ENCODE measurements around the gene PWP1.

The PWP1 gene

GRCh38 chr12:107649661-107650061 is 35.9 kb upstream of the PWP1 start:
- Mint-ChIP-seq H3K4me3 (no peak overlapping the region), H3K4me1 (peaks cover 21% of the 10 kb centered on the region), H3K27me3 (ENCODE audit: low read depth, poor library complexity) (no peaks in the 10 kb centered on the region), H3K9me3 (no peaks in the 10 kb centered on the region), H3K27ac (no peak overlapping the region), H3K36me3 (ENCODE audit: low read depth) (no peaks in the 10 kb centered on the region)
- TF ChIP-seq CTCF (IDR thresholded peaks at IDR 0.05): no peak
- no peak for DNase-seq

GRCh38 chr12:107650977-107651376 is 34.6 kb upstream of the PWP1 start:
- DNase-seq: no peak
- Mint-ChIP-seq H3K4me3 (no peak overlapping the region), H3K4me1 (peaks cover 13% of the 10 kb centered on the region), H3K27me3 (ENCODE audit: low read depth, poor library complexity) (no peaks in the 10 kb centered on the region), H3K9me3 (no peaks in the 10 kb centered on the region), H3K36me3 (ENCODE audit: low read depth) (no peaks in the 10 kb centered on the region), H3K27ac (no peak overlapping the region)
- TF ChIP-seq CTCF (IDR thresholded peaks at IDR 0.05): no peak

- no peaks in the 10 kb centered on the region for H3K36me3 Mint-ChIP-seq (ENCODE audit: low read depth)
- no peaks in the 10 kb centered on the region for H3K9me3 Mint-ChIP-seq
- H3K27ac Mint-ChIP-seq: no peak overlapping the region
Observed at GRCh38 chr12:107651571-107652449, 33.8 kb upstream of the PWP1 start.

GRCh38 chr12:107653519-107653918 is 32.1 kb upstream of the PWP1 start:
- Mint-ChIP-seq H3K9me3 (no peaks in the 10 kb centered on the region), H3K27ac (no peak overlapping the region), H3K27me3 (ENCODE audit: low read depth, poor library complexity) (no peaks in the 10 kb centered on the region), H3K36me3 (ENCODE audit: low read depth) (no peaks in the 10 kb centered on the region), H3K4me1 (peaks cover 4% of the 10 kb centered on the region), H3K4me3 (no peak overlapping the region)
- DNase-seq: no peak
- no peak for TF ChIP-seq CTCF (IDR thresholded peaks at IDR 0.05)

More at GRCh38 chr12:107651571-107652449, 33.8 kb upstream of the PWP1 start:
- no peaks in the 10 kb centered on the region for H3K27me3 Mint-ChIP-seq (ENCODE audit: low read depth, poor library complexity)
- no peak overlapping the region for H3K4me3 Mint-ChIP-seq
- peaks cover 5% of the 10 kb centered on the region for H3K4me1 Mint-ChIP-seq
- TF ChIP-seq CTCF (IDR thresholded peaks at IDR 0.05): no peak
- no peak for DNase-seq

- TF ChIP-seq CTCF (IDR thresholded peaks at IDR 0.05): no peak
- no peak for DNase-seq
- no peak overlapping the region for H3K27ac Mint-ChIP-seq
Observed at GRCh38 chr12:107654873-107655272, 30.7 kb upstream of the PWP1 start.

More at GRCh38 chr12:107654873-107655272, 30.7 kb upstream of the PWP1 start:
- no peaks in the 10 kb centered on the region for H3K9me3 Mint-ChIP-seq
- peaks cover 4% of the 10 kb centered on the region for H3K4me1 Mint-ChIP-seq
- H3K4me3 Mint-ChIP-seq: no peak overlapping the region
- no peaks in the 10 kb centered on the region for H3K27me3 Mint-ChIP-seq (ENCODE audit: low read depth, poor library complexity)
- no peaks in the 10 kb centered on the region for H3K36me3 Mint-ChIP-seq (ENCODE audit: low read depth)
